Measurements from ENCODE around the gene NBAS. TPM values are rescaled to one million over a fixed set of nuclear protein-coding genes. Genes with fewer than 3 reads are reported as not detected.

Gene NBAS
- total RNA-seq, 1 experiment from 2014 or later, result 28.9 TPM

DNA sequence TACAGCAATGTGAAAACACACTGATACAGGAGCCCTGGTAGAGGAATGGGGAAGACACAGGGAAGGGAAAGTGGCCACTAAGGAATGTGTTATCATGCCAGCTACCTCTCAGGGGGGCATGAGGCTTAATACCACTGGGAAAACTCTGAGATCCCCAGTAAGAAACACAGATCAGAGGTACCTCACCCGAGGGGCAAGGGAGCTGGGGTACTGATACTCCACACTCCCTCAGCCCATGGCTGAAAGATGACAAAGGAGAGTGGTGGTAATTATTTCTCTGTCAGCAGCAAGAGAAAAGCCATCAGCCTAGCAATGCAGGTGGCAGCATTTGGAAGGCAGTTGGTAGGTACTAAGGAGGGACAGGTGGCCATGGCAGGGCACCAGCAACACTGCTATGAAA lies 434.8 kb downstream of the NBAS start:
- Histone ChIP-seq H3K4me3 (no peak overlapping the region), H3K79me2 (ENCODE audit: low read depth) (no peaks in the 10 kb centered on the region), H3F3A (ENCODE audit: insufficient read depth, low read depth) (no peaks in the 10 kb centered on the region), H3K9me3 (ENCODE audit: insufficient read depth, low read depth) (no peaks in the 10 kb centered on the region), H3K36me3 (ENCODE audit: low read depth) (no peaks in the 10 kb centered on the region), H3K4me1 (replicated peaks; ENCODE audit: insufficient read depth) (no peaks in the 10 kb centered on the region), H2AFZ (no peak overlapping the region), H3K4me2 (no peak overlapping the region), H3K9me2 (ENCODE audit: insufficient read depth) (no peaks in the 10 kb centered on the region), H3K27ac (no peak overlapping the region), H3K27me3 (ENCODE audit: insufficient read depth, low read depth) (peaks cover 8% of the 10 kb centered on the region; the same call in 1 of the 2 replicates), H4K20me1 (ENCODE audit: insufficient read depth) (no peaks in the 10 kb centered on the region)
- intact Hi-C loops (cut with micrococcal nuclease; ENCODE audit: unreplicated experiment), result no loop called here
- ChIA-PET POLR2A (ENCODE audit: unreplicated experiment) (no interaction called here), CTCF (no interaction called here)
- DNase-seq, result no peak
- TF ChIP-seq, protein P1, sequence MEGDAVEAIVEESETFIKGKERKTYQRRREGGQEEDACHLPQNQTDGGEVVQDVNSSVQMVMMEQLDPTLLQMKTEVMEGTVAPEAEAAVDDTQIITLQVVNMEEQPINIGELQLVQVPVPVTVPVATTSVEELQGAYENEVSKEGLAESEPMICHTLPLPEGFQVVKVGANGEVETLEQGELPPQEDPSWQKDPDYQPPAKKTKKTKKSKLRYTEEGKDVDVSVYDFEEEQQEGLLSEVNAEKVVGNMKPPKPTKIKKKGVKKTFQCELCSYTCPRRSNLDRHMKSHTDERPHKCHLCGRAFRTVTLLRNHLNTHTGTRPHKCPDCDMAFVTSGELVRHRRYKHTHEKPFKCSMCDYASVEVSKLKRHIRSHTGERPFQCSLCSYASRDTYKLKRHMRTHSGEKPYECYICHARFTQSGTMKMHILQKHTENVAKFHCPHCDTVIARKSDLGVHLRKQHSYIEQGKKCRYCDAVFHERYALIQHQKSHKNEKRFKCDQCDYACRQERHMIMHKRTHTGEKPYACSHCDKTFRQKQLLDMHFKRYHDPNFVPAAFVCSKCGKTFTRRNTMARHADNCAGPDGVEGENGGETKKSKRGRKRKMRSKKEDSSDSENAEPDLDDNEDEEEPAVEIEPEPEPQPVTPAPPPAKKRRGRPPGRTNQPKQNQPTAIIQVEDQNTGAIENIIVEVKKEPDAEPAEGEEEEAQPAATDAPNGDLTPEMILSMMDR (conservative IDR thresholded peaks at IDR 0.05), result no peak
- no peak for TF ChIP-seq EZH2 (IDR thresholded peaks at IDR 0.05; ENCODE audit: low read depth)
- no TSS peak for BruUV-seq (replicated peaks)

- Histone ChIP-seq H3K36me3 (ENCODE audit: low read depth) (no peaks in the 10 kb centered on the region), H3K27ac (no peak overlapping the region)
Measured at GRCh38 chr2:15122915-15123314, 438.2 kb downstream of the NBAS start.

GRCh38 chr2:15120631-15121030 lies 440.5 kb downstream of the NBAS start:
- no peaks in the 10 kb centered on the region for H4K20me1 ChIP-seq (ENCODE audit: insufficient read depth)
- H3K4me3 ChIP-seq, result no peak overlapping the region
- TF ChIP-seq, protein P1 (conservative IDR thresholded peaks at IDR 0.05), result no peak
- no peak for TF ChIP-seq EZH2 (IDR thresholded peaks at IDR 0.05; ENCODE audit: low read depth)
- H3F3A ChIP-seq (ENCODE audit: insufficient read depth, low read depth), result no peaks in the 10 kb centered on the region
- no TSS peak for BruUV-seq (replicated peaks)
- no peak overlapping the region for H2AFZ ChIP-seq
- H3K79me2 ChIP-seq (ENCODE audit: low read depth), result no peaks in the 10 kb centered on the region
- intact Hi-C loops (cut with micrococcal nuclease; ENCODE audit: unreplicated experiment), result no loop called here
- no peak overlapping the region for H3K27ac ChIP-seq
- H3K9me2 ChIP-seq (ENCODE audit: insufficient read depth), result no peaks in the 10 kb centered on the region
- no peaks in the 10 kb centered on the region for H3K36me3 ChIP-seq (ENCODE audit: low read depth)
- H3K4me1 ChIP-seq (replicated peaks; ENCODE audit: insufficient read depth), result no peaks in the 10 kb centered on the region
- ChIA-PET POLR2A (ENCODE audit: unreplicated experiment) (no interaction called here), CTCF (no interaction called here)
- no peak overlapping the region for H3K4me2 ChIP-seq
- no peaks in the 10 kb centered on the region for H3K9me3 ChIP-seq (ENCODE audit: insufficient read depth, low read depth)
- no peak for DNase-seq
- no peaks in the 10 kb centered on the region for H3K27me3 ChIP-seq (ENCODE audit: insufficient read depth, low read depth)

More at GRCh38 chr2:15122915-15123314, 438.2 kb downstream of the NBAS start:
- no peak overlapping the region for H2AFZ ChIP-seq
- POLR2A ChIA-PET (ENCODE audit: unreplicated experiment), result no interaction called here
- H3K9me2 ChIP-seq (ENCODE audit: insufficient read depth), result no peaks in the 10 kb centered on the region
- TF ChIP-seq, protein P1 (conservative IDR thresholded peaks at IDR 0.05), result no peak
- no peak for TF ChIP-seq EZH2 (IDR thresholded peaks at IDR 0.05; ENCODE audit: low read depth)
- H3F3A ChIP-seq (ENCODE audit: insufficient read depth, low read depth), result no peaks in the 10 kb centered on the region
- CTCF ChIA-PET, result no interaction called here
- H3K9me3 ChIP-seq (ENCODE audit: insufficient read depth, low read depth), result no peaks in the 10 kb centered on the region
- H3K4me3 ChIP-seq, result no peak overlapping the region
- H3K4me2 ChIP-seq, result no peak overlapping the region
- H4K20me1 ChIP-seq (ENCODE audit: insufficient read depth), result no peaks in the 10 kb centered on the region
- no peaks in the 10 kb centered on the region for H3K4me1 ChIP-seq (replicated peaks; ENCODE audit: insufficient read depth)
- BruUV-seq (replicated peaks), result no TSS peak
- intact Hi-C loops (cut with micrococcal nuclease; ENCODE audit: unreplicated experiment), result no loop called here
- H3K27me3 ChIP-seq (ENCODE audit: insufficient read depth, low read depth), result 0 out of 2 replicates have a peak, but pooled peaks cover under 1% of the 10 kb centered on the region
- H3K79me2 ChIP-seq (ENCODE audit: low read depth), result no peaks in the 10 kb centered on the region
- no peak for DNase-seq
